Measurements from ENCODE around the gene RAD51D.

Gene RAD51D

DNA sequence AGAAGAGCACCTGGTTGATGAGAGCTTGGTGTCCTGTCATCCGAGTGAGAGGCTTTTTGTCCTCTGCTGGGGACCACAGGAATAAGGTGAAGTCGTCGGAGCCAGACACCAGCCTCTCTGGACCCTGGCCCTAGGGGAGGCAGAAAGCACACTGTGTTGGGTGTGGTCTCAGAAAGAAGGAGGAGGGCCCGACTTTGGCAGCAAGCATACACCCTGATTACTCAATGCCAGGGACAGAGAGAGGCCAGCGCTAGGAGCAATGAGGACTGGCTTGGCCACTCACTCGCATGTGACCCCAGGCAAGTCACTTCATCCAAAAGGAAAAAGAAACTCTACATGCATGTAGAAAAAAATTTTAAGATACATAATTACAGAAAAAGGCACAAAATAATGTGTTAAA lies 15.7 kb upstream of the RAD51D start:
- no peak overlapping the region for H3K4me3 ChIP-seq (ENCODE audit: low read length)
- peaks cover 12% of the 10 kb centered on the region for H3K36me3 ChIP-seq (replicated peaks; ENCODE audit: insufficient read depth, low read length)
- H3K9me2 ChIP-seq (replicated peaks; ENCODE audit: insufficient read depth, low read length) = no peaks in the 10 kb centered on the region
- TF ChIP-seq EZH2phosphoT487 (IDR thresholded peaks at IDR 0.05; ENCODE audit: low read length) (no peak), EZH2 (optimal IDR thresholded peaks at IDR 0.05; ENCODE audit: low read depth, low read length) (no peak)
- TF ChIP-seq, protein P1, sequence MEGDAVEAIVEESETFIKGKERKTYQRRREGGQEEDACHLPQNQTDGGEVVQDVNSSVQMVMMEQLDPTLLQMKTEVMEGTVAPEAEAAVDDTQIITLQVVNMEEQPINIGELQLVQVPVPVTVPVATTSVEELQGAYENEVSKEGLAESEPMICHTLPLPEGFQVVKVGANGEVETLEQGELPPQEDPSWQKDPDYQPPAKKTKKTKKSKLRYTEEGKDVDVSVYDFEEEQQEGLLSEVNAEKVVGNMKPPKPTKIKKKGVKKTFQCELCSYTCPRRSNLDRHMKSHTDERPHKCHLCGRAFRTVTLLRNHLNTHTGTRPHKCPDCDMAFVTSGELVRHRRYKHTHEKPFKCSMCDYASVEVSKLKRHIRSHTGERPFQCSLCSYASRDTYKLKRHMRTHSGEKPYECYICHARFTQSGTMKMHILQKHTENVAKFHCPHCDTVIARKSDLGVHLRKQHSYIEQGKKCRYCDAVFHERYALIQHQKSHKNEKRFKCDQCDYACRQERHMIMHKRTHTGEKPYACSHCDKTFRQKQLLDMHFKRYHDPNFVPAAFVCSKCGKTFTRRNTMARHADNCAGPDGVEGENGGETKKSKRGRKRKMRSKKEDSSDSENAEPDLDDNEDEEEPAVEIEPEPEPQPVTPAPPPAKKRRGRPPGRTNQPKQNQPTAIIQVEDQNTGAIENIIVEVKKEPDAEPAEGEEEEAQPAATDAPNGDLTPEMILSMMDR (IDR thresholded peaks at IDR 0.05; ENCODE audit: low read length) = no peak
- H2AFZ ChIP-seq (ENCODE audit: low read length) = no peak overlapping the region
- peaks cover 18% of the 10 kb centered on the region for H3K79me2 ChIP-seq (ENCODE audit: low read length)
- no peak overlapping the region for H3K4me2 ChIP-seq (ENCODE audit: low read depth, low read length)
- H3K27me3 ChIP-seq (replicated peaks; ENCODE audit: insufficient read depth, low read length) = no peaks in the 10 kb centered on the region
- no peak for DNase-seq
- no peaks in the 10 kb centered on the region for H3F3A ChIP-seq (ENCODE audit: insufficient read depth, low read length)
- no peaks in the 10 kb centered on the region for H3K4me1 ChIP-seq (ENCODE audit: low read length)
- H3K9me3 ChIP-seq (replicated peaks; ENCODE audit: insufficient read depth, low read length) = no peaks in the 10 kb centered on the region
- H3K27ac ChIP-seq (ENCODE audit: low read length) = no peak overlapping the region
- H4K20me1 ChIP-seq (ENCODE audit: insufficient read depth, low read length) = no peaks in the 10 kb centered on the region
- no peak overlapping the region for H3K9ac ChIP-seq (ENCODE audit: low read length)

DNA sequence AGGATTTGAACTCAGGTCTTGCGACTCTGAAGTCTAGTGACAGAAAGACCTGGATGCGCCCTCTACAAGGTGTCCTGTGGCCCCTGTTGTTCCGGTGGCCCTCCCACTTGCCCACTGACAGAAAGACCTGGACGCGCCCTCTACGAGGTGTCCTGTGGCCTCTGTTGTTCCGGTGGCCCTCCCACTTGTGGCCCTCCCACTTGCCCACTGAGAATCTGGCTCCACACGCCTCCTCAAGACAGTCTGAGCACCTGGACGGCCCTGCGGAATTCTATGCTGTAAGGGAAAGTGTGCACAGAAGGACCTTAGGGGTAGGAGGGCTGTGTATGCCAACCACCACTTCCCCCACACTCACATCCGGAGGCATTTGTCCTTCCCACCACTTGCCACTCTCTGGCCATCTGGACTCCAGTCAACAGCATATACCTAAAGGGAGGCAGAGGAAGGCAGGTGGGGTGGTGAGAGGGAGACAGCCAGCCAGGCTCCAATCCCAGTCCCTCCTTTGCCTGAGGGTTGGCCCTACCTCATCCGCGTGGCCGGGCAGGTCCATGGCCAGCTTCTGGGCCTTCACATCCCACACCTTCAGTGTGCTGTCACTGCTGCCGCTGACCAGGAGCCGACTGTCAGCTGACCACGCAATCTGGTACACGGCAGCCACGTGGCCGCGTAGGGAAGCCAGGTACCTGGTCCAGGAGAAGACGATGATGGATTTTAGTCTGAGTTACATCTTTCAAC lies 13.3 kb upstream of the RAD51D start:
- Histone ChIP-seq H3F3A (ENCODE audit: insufficient read depth, low read length) (no peaks in the 10 kb centered on the region), H3K27ac (ENCODE audit: low read length) (no peak overlapping the region)

DNA sequence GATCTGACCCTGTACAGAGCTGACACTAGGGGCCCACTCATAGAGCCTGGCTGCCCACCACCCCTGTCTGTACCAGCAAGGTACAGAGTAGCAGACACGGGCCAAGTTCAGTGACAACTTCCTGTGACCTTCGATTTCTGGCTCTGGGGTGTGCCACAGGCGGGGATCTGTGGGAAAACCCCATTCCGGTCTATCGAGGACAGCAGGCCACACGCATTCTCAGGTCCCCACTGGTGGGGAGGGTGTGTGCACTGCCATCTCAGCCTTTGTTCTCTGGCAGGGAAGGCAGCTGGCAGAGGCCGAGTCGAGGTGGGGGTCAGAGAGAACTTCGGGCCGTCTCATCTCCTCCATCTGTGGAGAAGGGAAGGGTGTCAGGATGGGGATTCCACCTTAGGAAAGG lies 12.4 kb upstream of the RAD51D start:
- Histone ChIP-seq H3K4me2 (ENCODE audit: low read depth, low read length) (no peak overlapping the region), H4K20me1 (ENCODE audit: insufficient read depth, low read length) (no peaks in the 10 kb centered on the region), H3K9ac (ENCODE audit: low read length) (no peak overlapping the region), H3K27me3 (replicated peaks; ENCODE audit: insufficient read depth, low read length) (no peaks in the 10 kb centered on the region), H2AFZ (ENCODE audit: low read length) (no peak overlapping the region), H3K9me2 (replicated peaks; ENCODE audit: insufficient read depth, low read length) (no peaks in the 10 kb centered on the region), H3K4me1 (ENCODE audit: low read length) (no peaks in the 10 kb centered on the region), H3K27ac (ENCODE audit: low read length) (no peak overlapping the region), H3F3A (ENCODE audit: insufficient read depth, low read length) (no peaks in the 10 kb centered on the region), H3K36me3 (replicated peaks; ENCODE audit: insufficient read depth, low read length) (peaks cover 9% of the 10 kb centered on the region), H3K9me3 (replicated peaks; ENCODE audit: insufficient read depth, low read length) (no peaks in the 10 kb centered on the region), H3K4me3 (ENCODE audit: low read length) (no peak overlapping the region), H3K79me2 (ENCODE audit: low read length) (no peaks in the 10 kb centered on the region)
- DNase-seq = no peak
- TF ChIP-seq, protein P1 (IDR thresholded peaks at IDR 0.05; ENCODE audit: low read length) = no peak
- TF ChIP-seq EZH2 (optimal IDR thresholded peaks at IDR 0.05; ENCODE audit: low read depth, low read length) (no peak), EZH2phosphoT487 (IDR thresholded peaks at IDR 0.05; ENCODE audit: low read length) (no peak)

More for the DNA sequence above, 13.3 kb upstream of the RAD51D start:
- Histone ChIP-seq H2AFZ (ENCODE audit: low read length) (no peak overlapping the region), H3K9me3 (replicated peaks; ENCODE audit: insufficient read depth, low read length) (no peaks in the 10 kb centered on the region), H3K4me3 (ENCODE audit: low read length) (no peak overlapping the region), H3K4me2 (ENCODE audit: low read depth, low read length) (no peak overlapping the region), H4K20me1 (ENCODE audit: insufficient read depth, low read length) (no peaks in the 10 kb centered on the region), H3K4me1 (ENCODE audit: low read length) (no peaks in the 10 kb centered on the region), H3K27me3 (replicated peaks; ENCODE audit: insufficient read depth, low read length) (no peaks in the 10 kb centered on the region), H3K9me2 (replicated peaks; ENCODE audit: insufficient read depth, low read length) (no peaks in the 10 kb centered on the region), H3K9ac (ENCODE audit: low read length) (no peak overlapping the region), H3K79me2 (ENCODE audit: low read length) (peaks cover 2% of the 10 kb centered on the region; the same call in 1 of the 2 replicates), H3K36me3 (replicated peaks; ENCODE audit: insufficient read depth, low read length) (peaks cover 11% of the 10 kb centered on the region)
- DNase-seq = no peak
- no peak for TF ChIP-seq EZH2phosphoT487 (IDR thresholded peaks at IDR 0.05; ENCODE audit: low read length)
- TF ChIP-seq, protein P1 (IDR thresholded peaks at IDR 0.05; ENCODE audit: low read length) = no peak
- TF ChIP-seq EZH2 (optimal IDR thresholded peaks at IDR 0.05; ENCODE audit: low read depth, low read length) = no peak

Data from MM.1S (cell line).